Measurements from ENCODE around the gene C3orf80. TPM values are rescaled to one million over a fixed set of nuclear protein-coding genes. Genes with fewer than 3 reads are reported as not detected.

Gene C3orf80
- total and polyA plus RNA-seq, 2 donors (not counting 1 experiment from before 2014, with no cell fraction given): not detected

DNA sequence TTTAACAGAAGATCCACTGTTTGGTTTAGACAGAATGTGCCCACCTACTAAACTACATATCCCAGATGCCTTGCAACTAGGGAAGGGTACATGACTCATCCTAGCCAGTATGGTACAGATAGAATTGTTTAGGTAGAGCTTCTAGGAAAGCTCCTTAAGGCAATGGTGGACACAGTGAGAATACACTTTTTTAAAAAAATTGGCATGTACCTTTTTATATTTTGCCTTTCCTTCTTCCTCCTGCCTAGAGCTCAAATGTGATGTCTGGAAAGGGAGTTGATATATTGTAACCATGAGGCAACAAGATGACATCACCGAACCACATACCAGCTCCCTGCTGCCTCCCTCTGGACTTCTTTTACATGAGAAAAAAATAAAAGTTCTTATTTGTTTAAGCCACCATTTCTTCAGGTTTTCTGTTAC is 14.4 kb upstream of the C3orf80 start:
- Histone ChIP-seq H3K4me1 (ENCODE audit: control insufficient read depth in 2 of 2, insufficient read depth in 2 of 2, low read length in 2 of 2) (no peaks in the 10 kb centered on the region), H2AFZ (ENCODE audit: insufficient read depth, low read depth, low read length, poor library complexity, severe bottlenecking) (no peak overlapping the region), H4K20me1 (ENCODE audit: control insufficient read depth, insufficient read depth, low read length, poor library complexity, severe bottlenecking) (no peaks in the 10 kb centered on the region), H3K4me2 (replicated peaks; ENCODE audit: low read depth, low read length, poor library complexity, severe bottlenecking) (no peak overlapping the region), H3K4me3 (ENCODE audit: control extremely low read depth in 1 of 5, extremely low read depth in 1 of 5, insufficient read depth in 1 of 5, low read depth in 2 of 5, low read length in 4 of 5) (no peak overlapping the region), H3K36me3 (replicated peaks in 1 of 2; ENCODE audit: control extremely low read depth in 1 of 2, control insufficient read depth in 1 of 2, extremely low read depth in 1 of 2, insufficient read depth in 2 of 2, low read length in 1 of 2) (no peaks in the 10 kb centered on the region), H3K27ac (ENCODE audit: low read length in 2 of 2) (no peak overlapping the region), H3K79me2 (ENCODE audit: control insufficient read depth, insufficient read depth, low read length) (no peaks in the 10 kb centered on the region), H3K9me3 (ENCODE audit: control extremely low read depth in 1 of 3, control insufficient read depth in 2 of 3, insufficient read depth in 1 of 3, low read length in 2 of 3) (no peaks in the 10 kb centered on the region), H3K27me3 (replicated peaks in 1 of 4; ENCODE audit: control extremely low read depth in 1 of 4, control insufficient read depth in 3 of 4, insufficient read depth in 4 of 4, low read length in 3 of 4) (peaks cover 0 to 5% (median 0%) of the 10 kb centered on the region in 4 experiments), H3K9ac (ENCODE audit: low read length) (no peak overlapping the region)
- H3K9me3 Mint-ChIP-seq (ENCODE audit: insufficient read depth): no peaks in the 10 kb centered on the region
- H3K27me3 Mint-ChIP-seq: peaks cover 29% of the 10 kb centered on the region
- intact Hi-C loops (cut with micrococcal nuclease): no loop called here
- no peak for DNase-seq
- no peak overlapping the region for H3K27ac Mint-ChIP-seq
- TF ChIP-seq, protein P1, sequence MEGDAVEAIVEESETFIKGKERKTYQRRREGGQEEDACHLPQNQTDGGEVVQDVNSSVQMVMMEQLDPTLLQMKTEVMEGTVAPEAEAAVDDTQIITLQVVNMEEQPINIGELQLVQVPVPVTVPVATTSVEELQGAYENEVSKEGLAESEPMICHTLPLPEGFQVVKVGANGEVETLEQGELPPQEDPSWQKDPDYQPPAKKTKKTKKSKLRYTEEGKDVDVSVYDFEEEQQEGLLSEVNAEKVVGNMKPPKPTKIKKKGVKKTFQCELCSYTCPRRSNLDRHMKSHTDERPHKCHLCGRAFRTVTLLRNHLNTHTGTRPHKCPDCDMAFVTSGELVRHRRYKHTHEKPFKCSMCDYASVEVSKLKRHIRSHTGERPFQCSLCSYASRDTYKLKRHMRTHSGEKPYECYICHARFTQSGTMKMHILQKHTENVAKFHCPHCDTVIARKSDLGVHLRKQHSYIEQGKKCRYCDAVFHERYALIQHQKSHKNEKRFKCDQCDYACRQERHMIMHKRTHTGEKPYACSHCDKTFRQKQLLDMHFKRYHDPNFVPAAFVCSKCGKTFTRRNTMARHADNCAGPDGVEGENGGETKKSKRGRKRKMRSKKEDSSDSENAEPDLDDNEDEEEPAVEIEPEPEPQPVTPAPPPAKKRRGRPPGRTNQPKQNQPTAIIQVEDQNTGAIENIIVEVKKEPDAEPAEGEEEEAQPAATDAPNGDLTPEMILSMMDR (IDR thresholded peaks at IDR 0.05): no peak
- H3K4me1 Mint-ChIP-seq: no peaks in the 10 kb centered on the region
- H3K4me3 Mint-ChIP-seq: no peak overlapping the region
- no CpG with 5 or more reads among the region's 1 CpG for WGBS (ENCODE audit: insufficient coverage)
- POLR2A ChIA-PET: no interaction called here
- no peak for ATAC-seq (ENCODE audit: low read depth)
- CTCF ChIA-PET: interaction anchor here (0.6 kb wide), 1 partner anchor 26 kb away, joined by 3 read pairs; no protein-coding TSS in a partner anchor

DNA sequence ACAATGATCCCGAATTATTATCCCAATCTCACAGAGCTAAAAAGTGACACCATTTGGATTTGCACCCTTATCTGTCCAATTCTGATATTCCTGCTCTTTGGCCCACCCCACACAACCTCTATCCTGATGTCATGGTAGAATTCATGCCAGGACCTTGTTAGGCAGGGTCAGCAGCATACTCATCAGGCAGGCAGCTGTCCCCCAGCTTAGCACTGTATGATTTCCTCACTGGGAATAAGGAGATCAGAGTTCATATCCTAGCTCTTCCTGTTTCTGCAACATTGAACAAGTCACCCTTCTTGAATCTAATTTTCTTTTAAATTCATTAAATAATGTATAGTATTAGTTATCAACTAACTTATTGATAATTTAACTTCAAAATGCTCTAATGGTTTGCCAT is 12.0 kb upstream of the C3orf80 start:
- Mint-ChIP-seq H3K27me3 (peaks cover 26% of the 10 kb centered on the region), H3K4me3 (no peak overlapping the region), H3K4me1 (no peaks in the 10 kb centered on the region), H3K9me3 (ENCODE audit: insufficient read depth) (no peaks in the 10 kb centered on the region), H3K27ac (no peak overlapping the region)
- TF ChIP-seq, protein P1 (IDR thresholded peaks at IDR 0.05): no peak
- TF ChIP-seq EZH2 (IDR thresholded peaks at IDR 0.05; ENCODE audit: borderline replicate concordance, insufficient read depth, low read depth, low read length, poor library complexity, severe bottlenecking): no peak
- ATAC-seq (ENCODE audit: low read depth) (no peak), DNase-seq (no peak)
- Histone ChIP-seq H4K20me1 (ENCODE audit: control insufficient read depth, insufficient read depth, low read length, poor library complexity, severe bottlenecking) (no peaks in the 10 kb centered on the region), H3K4me1 (ENCODE audit: control insufficient read depth in 2 of 2, insufficient read depth in 2 of 2, low read length in 2 of 2) (no peaks in the 10 kb centered on the region), H2AFZ (ENCODE audit: insufficient read depth, low read depth, low read length, poor library complexity, severe bottlenecking) (no peak overlapping the region), H3K4me2 (replicated peaks; ENCODE audit: low read depth, low read length, poor library complexity, severe bottlenecking) (no peak overlapping the region), H3K4me3 (ENCODE audit: control extremely low read depth in 1 of 5, extremely low read depth in 1 of 5, insufficient read depth in 1 of 5, low read depth in 2 of 5, low read length in 4 of 5) (no peak overlapping the region), H3K27me3 (replicated peaks in 1 of 4; ENCODE audit: control extremely low read depth in 1 of 4, control insufficient read depth in 3 of 4, insufficient read depth in 4 of 4, low read length in 3 of 4) (peaks cover 0 to 11% (median 2%) of the 10 kb centered on the region in 4 experiments), H3K79me2 (ENCODE audit: control insufficient read depth, insufficient read depth, low read length) (no peaks in the 10 kb centered on the region), H3K36me3 (replicated peaks in 1 of 2; ENCODE audit: control extremely low read depth in 1 of 2, control insufficient read depth in 1 of 2, extremely low read depth in 1 of 2, insufficient read depth in 2 of 2, low read length in 1 of 2) (no peaks in the 10 kb centered on the region), H3K9ac (ENCODE audit: low read length) (no peak overlapping the region), H3K27ac (ENCODE audit: low read length in 2 of 2) (no peak overlapping the region), H3K9me3 (ENCODE audit: control extremely low read depth in 1 of 3, control insufficient read depth in 2 of 3, insufficient read depth in 1 of 3, low read length in 2 of 3) (no peaks in the 10 kb centered on the region)
- WGBS (ENCODE audit: insufficient coverage): 73% methylated on average over 1 of the region's 1 CpG
- POLR2A ChIA-PET: no interaction called here
- CTCF ChIA-PET: no interaction called here
- intact Hi-C loops (cut with micrococcal nuclease): no loop called here

All from B cell (primary cell).